K562 (cell line): ENCODE results near the gene HHATL. TPM values are rescaled to one million over a fixed set of nuclear protein-coding genes. Genes with fewer than 3 reads are reported as not detected.

Experiments
- GABPB1 ChIP-seq: sonication (generic); formaldehyde crosslinking; IDR thresholded peaks from 2 replicates; pipeline ENCODE4 v1.8.0; 2022; ENCODE audit warnings: mild to moderate bottlenecking, missing genetic modification reagents
- HSF4 ChIP-seq: fragments of 250-450 bp; sonication (Bioruptor Pico); IDR thresholded peaks from 2 replicates; pipeline ENCODE4 v2.1.2; 2022; ENCODE audit warnings: mild to moderate bottlenecking, moderate library complexity, borderline replicate concordance
- MCM2 ChIP-seq: fragments of 450-650 bp; IDR thresholded peaks from 2 replicates; pipeline ENCODE4 v1.6.1; 2017; ENCODE audit warnings: low read depth, mild to moderate bottlenecking
- RBFOX2 ChIP-seq: fragments of 200-400 bp; formaldehyde crosslinking; IDR thresholded peaks from 2 replicates; pipeline ENCODE4 v1.6.1; 2017; ENCODE audit warnings: low read depth, mild to moderate bottlenecking, low read length, moderate library complexity
- SLC30A9 ChIP-seq: fragments of 250-450 bp; sonication (Bioruptor Pico); IDR thresholded peaks from 2 replicates; pipeline ENCODE4 v1.8.0; 2022; ENCODE audit warnings: mild to moderate bottlenecking, moderate library complexity
- SREBF1 ChIP-seq: fragments of 150-350 bp; IDR thresholded peaks from 2 replicates; pipeline ENCODE4 v1.6.1; 2014; ENCODE audit warnings: antibody characterized with exemption, low read depth, low read length, borderline replicate concordance
- SRSF9 ChIP-seq: fragments of 200-400 bp; formaldehyde crosslinking; IDR thresholded peaks from 2 replicates; pipeline ENCODE4 v1.6.1; 2017; ENCODE audit warnings: low read depth, low read length, borderline replicate concordance
- ZBTB1 ChIP-seq: sonication (generic); formaldehyde crosslinking; IDR thresholded peaks from 2 replicates; pipeline ENCODE4 v1.8.1; 2023; ENCODE audit warnings: missing genetic modification reagents, low read depth, mild to moderate bottlenecking, borderline replicate concordance
- ZNF551 ChIP-seq: fragments of 250-450 bp; sonication (Bioruptor Pico); IDR thresholded peaks from 2 replicates; pipeline ENCODE4 v1.5.0; 2021; ENCODE audit warnings: mild to moderate bottlenecking, moderate library complexity
- ZNF592 ChIP-seq: fragments of 450-650 bp; IDR thresholded peaks from 2 replicates; pipeline ENCODE4 v1.6.1; 2017; ENCODE audit warnings: antibody characterized with exemption, mild to moderate bottlenecking
- polyA plus RNA-seq, 8 experiments: library from polyadenylated mRNA; depleted of rRNA in 4 of 8; stranded (reverse) in 5 of 8; unstranded in 3 of 8; fragments of >200 nt; fragmentation: Nextera tagmentation in 2 of 8; fragmentation: Illumina TruSeq in 1 of 8; extraction: Ambion mirVana in 2 of 8; extraction: Trizol in 1 of 8; gene quantifications; 2 replicates each; pipeline versions ENCODE4 v1.2.1 to v1.2.3, GENCODE V29; 2011 to 2014; ENCODE audit warnings: inconsistent platforms in 1 of 8, missing spikeins in 1 of 8
- total RNA-seq, 7 experiments: library from RNA; depleted of rRNA in 6 of 7; stranded (reverse); fragments of >200 nt in 6 of 7; fragmentation: Illumina TruSeq in 2 of 7; extraction: Trizol in 2 of 7; gene quantifications; 2 replicates each; pipeline versions ENCODE4 v1.2.1 to v1.2.3, GENCODE V29; 2011 to 2021; ENCODE audit warnings: low replicate concordance in 1 of 7
- TF ChIP-seq, protein P1 (sequence below): fragments of 450-650 bp; IDR thresholded peaks from 2 replicates; pipeline ENCODE4 v1.6.1; 2016
- TF ChIP-seq, protein P2 (sequence below), 3 experiments: fragments of 200-800 bp in 1 of 3; fragments of 250-450 bp in 1 of 3; fragments of 450-650 bp in 1 of 3; sonication (Bioruptor Pico) in 1 of 3; sonication (Bioruptor generic) in 1 of 3; formaldehyde crosslinking in 1 of 3; IDR thresholded peaks; 2 replicates each; pipeline versions ENCODE4 v1.6.1 to v1.8.0; 2016 to 2022; ENCODE audit warnings: mild to moderate bottlenecking in 2 of 3, missing genetic modification characterization in 2 of 3, missing compliant biosample characterization in 1 of 3, moderate library complexity in 1 of 3
- TF ChIP-seq, protein P3 (sequence below), 2 experiments: fragments of 200-800 bp in 1 of 2; sonication (Bioruptor generic) in 1 of 2; sonication (generic) in 1 of 2; formaldehyde crosslinking in 1 of 2; IDR thresholded peaks in 1 of 2; conservative IDR thresholded peaks in 1 of 2; 2 replicates each; pipeline versions ENCODE4 v1.5.0 to v1.6.1; 2016 to 2020; ENCODE audit warnings: missing compliant biosample characterization in 1 of 2, missing genetic modification characterization in 1 of 2, missing genetic modification reagents in 1 of 2
- TF ChIP-seq, protein P4 (sequence below): sonication (generic); formaldehyde crosslinking; IDR thresholded peaks from 2 replicates; pipeline ENCODE4 v1.8.0; 2022; ENCODE audit warnings: mild to moderate bottlenecking, missing genetic modification reagents

HHATL gene
- total and polyA plus RNA-seq, 9 of the 15 experiments (the other 6 are each of a cell fraction or from before 2014, with no cell fraction given): not detected

DNA sequence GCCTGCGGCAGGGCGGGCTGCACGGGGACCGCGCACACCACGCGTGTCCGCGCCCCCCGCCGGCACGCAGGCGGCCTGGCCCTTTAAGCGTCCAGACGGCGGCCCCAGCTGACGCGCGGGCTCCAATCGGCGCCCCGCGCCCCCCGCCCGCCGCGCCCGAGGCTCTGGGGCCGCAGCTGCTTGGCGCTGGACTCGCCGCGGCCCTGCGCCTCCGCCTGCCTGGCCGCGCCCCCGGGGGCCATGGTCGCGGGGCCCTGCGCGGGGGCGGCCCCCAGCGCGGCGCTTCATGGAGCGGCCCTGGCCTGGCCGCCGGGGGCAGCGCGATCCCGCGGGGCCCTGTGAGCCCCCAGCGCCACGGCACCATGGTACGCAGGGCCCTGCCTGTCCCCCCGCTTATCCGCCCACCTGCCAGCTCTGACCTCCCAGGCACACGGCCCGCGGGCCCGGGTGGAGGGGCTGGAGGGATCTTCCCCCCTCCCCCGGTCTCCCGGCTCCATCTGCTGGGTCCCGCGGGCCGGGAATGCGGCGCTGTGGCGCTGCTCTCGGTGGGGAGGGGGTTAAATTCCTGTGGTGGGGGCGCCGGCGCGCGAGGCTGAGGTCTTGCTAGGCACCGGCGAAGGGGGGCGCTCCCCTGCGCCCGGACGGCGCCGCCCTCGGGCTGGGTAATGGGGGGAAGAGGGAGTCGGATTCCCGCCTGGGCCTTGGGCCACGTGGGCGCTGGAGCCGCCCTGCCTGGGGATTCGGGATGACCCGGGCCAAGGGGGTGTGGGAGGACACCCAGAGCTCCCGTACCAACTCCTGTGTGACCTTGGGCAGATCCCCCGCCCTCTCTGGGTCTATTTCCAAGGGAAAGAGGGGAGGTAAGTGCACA lies 48.0 kb downstream of the HHATL start (continued):
- TF ChIP-seq ZNF592: peak; percentile 22; the same call in 1 of the 2 replicates
- TF ChIP-seq, protein P1, sequence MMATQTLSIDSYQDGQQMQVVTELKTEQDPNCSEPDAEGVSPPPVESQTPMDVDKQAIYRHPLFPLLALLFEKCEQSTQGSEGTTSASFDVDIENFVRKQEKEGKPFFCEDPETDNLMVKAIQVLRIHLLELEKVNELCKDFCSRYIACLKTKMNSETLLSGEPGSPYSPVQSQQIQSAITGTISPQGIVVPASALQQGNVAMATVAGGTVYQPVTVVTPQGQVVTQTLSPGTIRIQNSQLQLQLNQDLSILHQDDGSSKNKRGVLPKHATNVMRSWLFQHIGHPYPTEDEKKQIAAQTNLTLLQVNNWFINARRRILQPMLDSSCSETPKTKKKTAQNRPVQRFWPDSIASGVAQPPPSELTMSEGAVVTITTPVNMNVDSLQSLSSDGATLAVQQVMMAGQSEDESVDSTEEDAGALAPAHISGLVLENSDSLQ: no peak
- TF ChIP-seq ZNF551 (CRISPR knock-in tag): no peak
- TF ChIP-seq, protein P2, sequence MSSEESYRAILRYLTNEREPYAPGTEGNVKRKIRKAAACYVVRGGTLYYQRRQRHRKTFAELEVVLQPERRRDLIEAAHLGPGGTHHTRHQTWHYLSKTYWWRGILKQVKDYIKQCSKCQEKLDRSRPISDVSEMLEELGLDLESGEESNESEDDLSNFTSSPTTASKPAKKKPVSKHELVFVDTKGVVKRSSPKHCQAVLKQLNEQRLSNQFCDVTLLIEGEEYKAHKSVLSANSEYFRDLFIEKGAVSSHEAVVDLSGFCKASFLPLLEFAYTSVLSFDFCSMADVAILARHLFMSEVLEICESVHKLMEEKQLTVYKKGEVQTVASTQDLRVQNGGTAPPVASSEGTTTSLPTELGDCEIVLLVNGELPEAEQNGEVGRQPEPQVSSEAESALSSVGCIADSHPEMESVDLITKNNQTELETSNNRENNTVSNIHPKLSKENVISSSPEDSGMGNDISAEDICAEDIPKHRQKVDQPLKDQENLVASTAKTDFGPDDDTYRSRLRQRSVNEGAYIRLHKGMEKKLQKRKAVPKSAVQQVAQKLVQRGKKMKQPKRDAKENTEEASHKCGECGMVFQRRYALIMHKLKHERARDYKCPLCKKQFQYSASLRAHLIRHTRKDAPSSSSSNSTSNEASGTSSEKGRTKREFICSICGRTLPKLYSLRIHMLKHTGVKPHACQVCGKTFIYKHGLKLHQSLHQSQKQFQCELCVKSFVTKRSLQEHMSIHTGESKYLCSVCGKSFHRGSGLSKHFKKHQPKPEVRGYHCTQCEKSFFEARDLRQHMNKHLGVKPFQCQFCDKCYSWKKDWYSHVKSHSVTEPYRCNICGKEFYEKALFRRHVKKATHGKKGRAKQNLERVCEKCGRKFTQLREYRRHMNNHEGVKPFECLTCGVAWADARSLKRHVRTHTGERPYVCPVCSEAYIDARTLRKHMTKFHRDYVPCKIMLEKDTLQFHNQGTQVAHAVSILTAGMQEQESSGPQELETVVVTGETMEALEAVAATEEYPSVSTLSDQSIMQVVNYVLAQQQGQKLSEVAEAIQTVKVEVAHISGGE (CRISPR knock-in tag; IDR thresholded peaks at IDR 0.05): peak in 1 of 3 experiments; percentile 53; a peak in 1 of 6 replicates
- peak; percentile 64 for TF ChIP-seq RBFOX2
- TF ChIP-seq, protein P3, sequence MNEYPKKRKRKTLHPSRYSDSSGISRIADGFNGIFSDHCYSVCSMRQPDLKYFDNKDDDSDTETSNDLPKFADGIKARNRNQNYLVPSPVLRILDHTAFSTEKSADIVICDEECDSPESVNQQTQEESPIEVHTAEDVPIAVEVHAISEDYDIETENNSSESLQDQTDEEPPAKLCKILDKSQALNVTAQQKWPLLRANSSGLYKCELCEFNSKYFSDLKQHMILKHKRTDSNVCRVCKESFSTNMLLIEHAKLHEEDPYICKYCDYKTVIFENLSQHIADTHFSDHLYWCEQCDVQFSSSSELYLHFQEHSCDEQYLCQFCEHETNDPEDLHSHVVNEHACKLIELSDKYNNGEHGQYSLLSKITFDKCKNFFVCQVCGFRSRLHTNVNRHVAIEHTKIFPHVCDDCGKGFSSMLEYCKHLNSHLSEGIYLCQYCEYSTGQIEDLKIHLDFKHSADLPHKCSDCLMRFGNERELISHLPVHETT (CRISPR knock-in tag; conservative IDR thresholded peaks at IDR 0.05 in 1 of 2, IDR thresholded peaks at IDR 0.05 in 1 of 2): 0 out of 4 replicates have a peak, but pooled peaks of 1 of the 2 experiments have one; percentile 17
- no peak for TF ChIP-seq SLC30A9 (CRISPR knock-in tag)
- TF ChIP-seq GABPB1 (CRISPR knock-in tag): peak; percentile 50; the same call in 1 of the 2 replicates
- no peak for TF ChIP-seq ZBTB1 (CRISPR knock-in tag)
- TF ChIP-seq MCM2: no peak
- no peak for TF ChIP-seq HSF4 (CRISPR knock-in tag)
- no peak for TF ChIP-seq SREBF1
- TF ChIP-seq, protein P4, sequence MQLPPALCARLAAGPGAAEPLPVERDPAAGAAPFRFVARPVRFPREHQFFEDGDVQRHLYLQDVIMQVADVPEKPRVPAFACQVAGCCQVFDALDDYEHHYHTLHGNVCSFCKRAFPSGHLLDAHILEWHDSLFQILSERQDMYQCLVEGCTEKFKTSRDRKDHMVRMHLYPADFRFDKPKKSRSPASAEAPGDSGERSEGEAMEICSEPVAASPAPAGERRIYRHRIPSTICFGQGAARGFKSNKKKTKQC: peak; percentile 58; the same call in 1 of the 2 replicates
- no peak for TF ChIP-seq SRSF9
